Measurements from ENCODE around the gene ASB10. TPM values are rescaled to one million over a fixed set of nuclear protein-coding genes. Genes with fewer than 3 reads are reported as not detected.
A peak's percentile ranks its signal among the peaks of the same experiment; 100 is the strongest.

ASB10 gene
- total and polyA plus RNA-seq, 2 of the 13 experiments (the other 11 are each of a cell fraction or from before 2014, with no cell fraction given): not detected

- TF ChIP-seq AFF4 (CRISPR knock-in tag; IDR thresholded peaks at IDR 0.05) (no peak), TCF12 (IDR thresholded peaks at IDR 0.05) (no peak), TCF12 (CRISPR knock-in tag; IDR thresholded peaks at IDR 0.05) (no peak), ZNF839 (CRISPR knock-in tag; IDR thresholded peaks at IDR 0.05; ENCODE audit: borderline replicate concordance) (no peak), ZSCAN22 (CRISPR knock-in tag; IDR thresholded peaks at IDR 0.05) (no peak), RORA (CRISPR knock-in tag; IDR thresholded peaks at IDR 0.05) (no peak), ISL2 (CRISPR knock-in tag; IDR thresholded peaks at IDR 0.05) (no peak), DNMT1 (CRISPR knock-in tag; IDR thresholded peaks at IDR 0.05) (no peak), HOXA7 (CRISPR knock-in tag; IDR thresholded peaks at IDR 0.05) (no peak), HDAC2 (CRISPR knock-in tag; IDR thresholded peaks at IDR 0.05) (peak; percentile 56; the same call in 1 of the 2 replicates)
Observed at GRCh38 chr7:151172273-151173141, 14.5 kb downstream of the ASB10 start (continued).
